Mucosa of stomach (tissue), 1 donor: ENCODE data around the gene TMIGD1.

ENCODE experiments used
- H3K27me3 ChIP-seq: one replicate; pipeline ENCODE4 v1.7.0; 2013; ENCODE audit warnings: mild to moderate bottlenecking, low read length; ENCODE audit not compliant: control insufficient read depth, insufficient read depth
- H3K36me3 ChIP-seq: one replicate; pipeline ENCODE4 v1.7.0; 2013; ENCODE audit warnings: low read length; ENCODE audit not compliant: control insufficient read depth, insufficient read depth
- H3K4me1 ChIP-seq: one replicate; pipeline ENCODE4 v1.7.0; 2013; ENCODE audit warnings: mild to moderate bottlenecking, low read length; ENCODE audit not compliant: control insufficient read depth, insufficient read depth
- H3K4me3 ChIP-seq: one replicate; pipeline ENCODE4 v1.7.0; 2013; ENCODE audit warnings: low read length
- H3K9ac ChIP-seq: one replicate; pipeline ENCODE4 v1.7.0; 2013; ENCODE audit warnings: mild to moderate bottlenecking, low read length, moderate library complexity
- H3K9me3 ChIP-seq: one replicate; pipeline ENCODE4 v1.7.0; 2013; ENCODE audit warnings: mild to moderate bottlenecking, low read length, moderate library complexity; ENCODE audit not compliant: control insufficient read depth
- donor health status: Pancreatic carcinoma.

TMIGD1 gene, protein sequence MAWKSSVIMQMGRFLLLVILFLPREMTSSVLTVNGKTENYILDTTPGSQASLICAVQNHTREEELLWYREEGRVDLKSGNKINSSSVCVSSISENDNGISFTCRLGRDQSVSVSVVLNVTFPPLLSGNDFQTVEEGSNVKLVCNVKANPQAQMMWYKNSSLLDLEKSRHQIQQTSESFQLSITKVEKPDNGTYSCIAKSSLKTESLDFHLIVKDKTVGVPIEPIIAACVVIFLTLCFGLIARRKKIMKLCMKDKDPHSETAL

DNA sequence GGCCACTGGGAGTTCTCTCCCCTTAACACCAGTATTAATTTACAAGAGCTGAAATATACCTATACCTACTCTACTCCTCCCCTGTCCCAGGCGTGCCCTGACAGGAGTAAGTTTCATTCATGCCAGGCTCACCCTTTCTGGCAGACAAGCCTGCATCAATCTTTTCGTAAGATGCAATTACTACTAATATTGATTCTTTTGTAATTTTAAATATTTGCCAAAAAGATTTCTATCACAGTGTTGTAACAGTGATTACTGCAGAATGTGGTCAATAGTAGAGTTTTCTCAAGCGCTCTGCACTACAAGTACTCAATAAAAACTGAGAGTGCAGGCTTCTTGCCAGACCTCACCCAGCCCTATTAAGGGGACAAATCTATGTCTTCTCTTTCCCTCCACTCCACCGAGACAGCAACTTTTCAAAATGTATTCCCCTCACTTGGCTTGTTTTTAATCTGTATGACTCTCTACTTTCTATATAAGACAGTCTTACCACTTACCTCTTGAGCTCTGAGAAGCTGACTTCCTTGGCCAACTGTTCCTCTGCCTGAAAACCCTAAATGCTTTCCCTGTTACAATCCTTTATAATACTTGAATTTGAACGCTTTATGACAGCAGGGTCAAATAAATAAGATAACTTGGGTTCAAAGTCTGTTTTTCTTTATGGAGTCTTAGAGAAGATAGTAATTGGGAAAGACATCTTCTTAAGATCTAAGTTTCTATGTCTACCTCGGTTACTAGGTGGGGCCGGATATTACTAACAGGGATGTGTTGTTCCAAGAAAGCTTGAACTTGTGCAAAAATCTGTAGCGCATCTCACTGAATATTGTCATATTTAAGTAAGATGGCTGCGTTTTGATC is at the start of gene TMIGD1:
Gene TMIGD1, minus strand, starts transcription at position 555 of the 858 bp plus-strand sequence. CDS start 1,924 bp downstream, outside the sequence.
- no peaks in the 10 kb centered on the region for H3K4me1 ChIP-seq
- H3K9me3 ChIP-seq: no peaks in the 10 kb centered on the region
- no peak within 1 kb of the TSS for H3K4me3 ChIP-seq
- no peaks in the 10 kb centered on the region for H3K27me3 ChIP-seq
- no peak within 1 kb of the TSS for H3K9ac ChIP-seq
- no peaks in the 10 kb centered on the region for H3K36me3 ChIP-seq

DNA sequence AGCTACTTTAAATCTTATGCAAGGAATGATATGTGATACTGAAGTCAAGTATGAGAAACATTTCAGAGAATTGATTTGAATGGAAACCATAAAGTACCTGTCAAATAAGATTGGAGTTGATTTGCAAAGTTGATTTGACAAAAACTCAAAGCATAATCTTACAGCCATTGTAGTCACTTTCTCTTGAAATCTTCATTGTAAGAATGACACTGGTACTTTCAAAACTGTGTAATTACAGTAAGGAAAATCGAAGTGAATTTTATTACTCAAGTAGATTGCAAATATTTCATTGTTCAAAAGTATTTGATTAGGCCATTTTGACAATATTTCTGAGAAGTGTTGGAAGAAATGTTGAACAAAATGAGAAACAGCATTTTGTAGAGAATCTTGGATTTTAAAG is 48.5 kb upstream of the TMIGD1 start:
- no peak overlapping the region for H3K4me3 ChIP-seq
- H3K9me3 ChIP-seq: no peaks in the 10 kb centered on the region
- H3K36me3 ChIP-seq: no peaks in the 10 kb centered on the region
- H3K4me1 ChIP-seq: peaks cover under 1% of the 10 kb centered on the region
- no peaks in the 10 kb centered on the region for H3K27me3 ChIP-seq
- H3K9ac ChIP-seq: peak overlapping the region; percentile 26

DNA sequence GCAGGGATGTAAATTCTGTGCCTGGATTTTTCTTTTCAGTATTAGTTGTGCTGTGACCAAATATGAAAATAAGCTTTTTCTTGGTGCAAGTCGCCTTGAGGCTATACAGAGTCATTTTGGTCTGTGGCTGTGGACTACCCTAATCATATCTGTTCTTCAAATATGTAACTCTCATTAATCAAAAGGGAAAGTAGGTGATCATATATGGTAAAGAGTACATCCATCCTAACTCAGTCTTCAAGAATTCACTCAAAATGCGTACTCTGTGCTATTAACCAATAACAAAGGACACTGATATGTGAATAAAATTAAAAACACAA is 47.4 kb upstream of the TMIGD1 start:
- Histone ChIP-seq H3K4me3 (no peak overlapping the region), H3K4me1 (peaks cover 11% of the 10 kb centered on the region), H3K36me3 (no peaks in the 10 kb centered on the region), H3K9ac (peak overlapping the region; percentile 23), H3K9me3 (no peaks in the 10 kb centered on the region), H3K27me3 (no peaks in the 10 kb centered on the region)

DNA sequence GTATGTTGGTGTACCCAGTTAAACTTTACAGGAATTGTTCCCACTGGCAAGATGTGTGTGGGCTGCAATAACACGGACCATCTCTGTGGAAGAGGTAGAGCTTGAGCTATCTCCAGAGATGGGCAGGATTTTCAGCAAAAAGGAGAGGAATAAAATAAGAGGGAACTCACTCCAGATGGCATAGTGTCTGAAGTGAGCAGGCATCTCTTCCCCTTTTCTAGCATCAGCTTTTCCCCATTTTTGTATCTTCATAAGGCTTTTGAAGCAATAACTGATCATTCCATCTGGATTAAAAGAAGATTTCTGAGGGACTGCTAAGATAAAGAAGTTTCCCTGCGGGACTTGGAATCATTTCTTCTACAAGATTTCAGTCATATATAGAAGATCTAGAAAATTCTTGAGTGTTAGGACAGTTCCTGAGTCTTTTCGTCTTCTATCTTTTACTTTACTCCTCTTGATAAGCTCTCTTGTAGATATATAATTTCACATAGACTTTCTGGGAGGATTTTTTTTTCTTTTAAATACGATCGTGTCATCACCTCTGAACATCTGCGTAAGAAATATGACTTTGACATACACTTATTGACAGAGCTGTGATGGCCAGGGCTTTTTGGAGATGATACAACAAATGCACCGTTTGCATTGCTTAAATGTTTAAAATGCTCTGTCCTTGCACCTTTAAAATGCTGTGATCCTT is 46.9 kb upstream of the TMIGD1 start:
- Histone ChIP-seq H3K36me3 (no peaks in the 10 kb centered on the region), H3K9me3 (no peaks in the 10 kb centered on the region), H3K9ac (peak overlapping the region; percentile 23), H3K4me1 (peaks cover 16% of the 10 kb centered on the region), H3K27me3 (no peaks in the 10 kb centered on the region), H3K4me3 (no peak overlapping the region)

DNA sequence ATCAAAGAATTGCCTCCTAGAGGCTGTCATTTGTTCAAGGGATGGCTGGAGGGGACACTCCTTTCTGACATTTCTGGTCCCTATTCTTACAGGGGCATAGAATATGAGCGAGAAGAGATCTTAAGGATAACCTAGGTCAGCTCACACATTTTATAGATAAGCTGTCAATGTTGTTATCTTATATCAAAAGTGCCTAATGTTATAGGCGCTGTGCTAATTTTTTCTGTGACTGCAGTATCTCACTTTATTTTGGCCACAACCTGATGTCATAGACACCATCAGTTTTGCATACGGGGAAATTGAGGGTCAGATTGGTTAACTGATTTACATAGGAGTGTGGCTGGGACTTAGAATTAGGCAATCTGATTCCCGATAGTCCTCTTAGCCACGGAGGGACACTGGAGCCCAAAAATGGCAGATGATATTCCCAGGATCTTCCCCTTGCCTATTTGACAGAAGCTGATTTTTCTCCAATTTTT is 46.1 kb upstream of the TMIGD1 start:
- Histone ChIP-seq H3K4me3 (peak overlapping the region; percentile 66), H3K9me3 (no peaks in the 10 kb centered on the region), H3K27me3 (no peaks in the 10 kb centered on the region), H3K36me3 (no peaks in the 10 kb centered on the region), H3K4me1 (peaks cover 19% of the 10 kb centered on the region), H3K9ac (peak overlapping the region; percentile 86)

- no peaks in the 10 kb centered on the region for H3K36me3 ChIP-seq
- no peaks in the 10 kb centered on the region for H3K27me3 ChIP-seq
- peak overlapping the region; percentile 86 for H3K9ac ChIP-seq
- peak overlapping the region; percentile 66 for H3K4me3 ChIP-seq
- peaks cover 19% of the 10 kb centered on the region for H3K4me1 ChIP-seq
- no peaks in the 10 kb centered on the region for H3K9me3 ChIP-seq
Measured at GRCh38 chr17:30379303-30379902, 45.5 kb upstream of the TMIGD1 start.

DNA sequence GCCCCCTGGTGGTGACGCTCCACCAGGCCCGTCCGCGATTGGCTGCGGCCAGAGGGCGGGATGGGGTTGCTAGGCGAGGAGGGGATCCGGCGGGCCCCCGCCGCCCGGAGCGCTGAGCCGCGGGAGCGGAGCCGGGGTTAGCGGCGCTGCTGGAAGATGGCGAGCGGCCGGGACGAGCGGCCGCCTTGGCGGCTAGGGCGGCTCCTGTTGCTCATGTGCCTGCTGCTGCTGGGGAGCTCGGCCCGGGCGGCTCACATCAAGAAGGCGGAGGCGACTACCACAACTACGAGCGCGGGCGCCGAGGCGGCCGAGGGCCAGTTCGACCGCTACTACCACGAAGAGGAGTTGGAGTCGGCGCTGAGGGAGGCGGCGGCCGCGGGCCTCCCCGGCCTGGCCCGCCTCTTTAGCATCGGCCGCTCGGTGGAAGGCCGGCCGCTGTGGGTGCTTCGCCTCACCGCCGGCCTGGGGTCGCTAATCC is 45.0 kb upstream of the TMIGD1 start, which contains the start of gene CPD:
Gene CPD, plus strand, starts transcription at position 103 of the 478 bp plus-strand sequence. Its CDS starts 54 bp downstream, at position 157.
- H3K9ac ChIP-seq: peak within 1 kb of the TSS; percentile 86
- no peaks in the 10 kb centered on the region for H3K9me3 ChIP-seq
- H3K27me3 ChIP-seq: no peaks in the 10 kb centered on the region
- H3K4me3 ChIP-seq: peak within 1 kb of the TSS; percentile 66
- H3K4me1 ChIP-seq: peaks cover 19% of the 10 kb centered on the region
- H3K36me3 ChIP-seq: no peaks in the 10 kb centered on the region

DNA sequence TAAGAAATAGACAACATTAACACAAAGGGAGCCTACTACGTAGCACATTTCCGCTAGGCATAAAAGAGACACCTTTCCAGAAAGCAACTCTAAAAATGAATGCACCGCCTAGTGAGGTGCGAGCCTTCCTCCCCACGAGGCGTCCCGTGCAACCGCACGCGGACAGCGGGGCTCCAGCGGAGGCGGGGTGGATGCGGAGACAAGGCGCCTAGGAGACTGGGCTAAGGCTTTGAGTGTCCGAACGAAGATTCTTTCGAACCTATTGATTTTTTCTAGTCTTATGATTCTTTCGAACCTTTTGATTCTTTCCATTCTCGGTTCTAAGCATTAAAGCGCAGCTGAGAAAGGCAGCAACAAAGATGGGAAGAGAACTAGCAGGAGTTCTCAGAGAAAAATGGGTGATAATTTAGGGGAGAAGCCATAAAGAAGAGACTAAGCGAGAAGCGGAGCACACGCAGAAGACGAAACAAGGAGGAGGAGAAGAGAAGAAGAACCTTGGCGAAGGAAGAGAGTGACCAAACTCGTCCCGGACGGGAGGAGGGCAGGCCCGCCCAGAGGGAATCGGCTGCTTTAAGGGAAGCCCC is 44.5 kb upstream of the TMIGD1 start:
- peaks cover 19% of the 10 kb centered on the region for H3K4me1 ChIP-seq
- no peaks in the 10 kb centered on the region for H3K27me3 ChIP-seq
- H3K9me3 ChIP-seq: no peaks in the 10 kb centered on the region

DNA sequence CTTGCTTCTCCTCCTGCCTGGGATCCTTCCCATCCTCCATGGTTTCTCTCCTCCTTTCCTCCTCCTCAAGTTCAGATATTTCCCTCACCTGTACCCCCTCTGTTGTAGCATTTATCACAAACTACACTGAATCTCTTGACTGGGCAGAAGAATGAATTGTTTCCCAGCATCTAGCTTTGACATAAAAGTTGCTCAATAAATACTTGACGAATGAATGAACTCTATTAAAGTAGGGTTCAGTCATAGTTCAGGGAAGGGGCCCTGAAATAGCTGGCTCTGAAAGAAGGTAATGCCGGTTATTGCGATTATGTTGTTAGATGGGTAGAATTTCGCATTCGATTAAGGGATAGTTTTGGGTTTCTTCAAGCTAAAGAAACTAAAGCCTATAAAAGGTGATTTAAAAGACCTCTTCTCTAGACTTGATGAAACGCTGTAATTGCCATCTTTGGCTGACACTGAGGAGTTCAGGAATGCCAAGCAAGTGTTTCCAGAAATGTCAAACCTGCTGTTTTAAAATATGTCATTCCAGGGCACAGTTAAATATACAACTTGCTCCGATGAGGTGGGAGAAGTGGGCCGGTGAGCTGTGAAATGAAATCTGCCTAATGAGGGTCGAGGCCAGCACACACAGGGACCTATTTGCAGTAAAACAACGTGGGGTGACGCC is 43.9 kb upstream of the TMIGD1 start:
- Histone ChIP-seq H3K9me3 (no peaks in the 10 kb centered on the region), H3K4me1 (peaks cover 24% of the 10 kb centered on the region), H3K27me3 (no peaks in the 10 kb centered on the region), H3K9ac (no peak overlapping the region), H3K36me3 (no peaks in the 10 kb centered on the region), H3K4me3 (peak overlapping the region; percentile 66)

More for the DNA sequence above, 44.5 kb upstream of the TMIGD1 start:
- H3K9ac ChIP-seq: peak overlapping the region; percentile 68
- H3K36me3 ChIP-seq: no peaks in the 10 kb centered on the region
- peak overlapping the region; percentile 66 for H3K4me3 ChIP-seq

DNA sequence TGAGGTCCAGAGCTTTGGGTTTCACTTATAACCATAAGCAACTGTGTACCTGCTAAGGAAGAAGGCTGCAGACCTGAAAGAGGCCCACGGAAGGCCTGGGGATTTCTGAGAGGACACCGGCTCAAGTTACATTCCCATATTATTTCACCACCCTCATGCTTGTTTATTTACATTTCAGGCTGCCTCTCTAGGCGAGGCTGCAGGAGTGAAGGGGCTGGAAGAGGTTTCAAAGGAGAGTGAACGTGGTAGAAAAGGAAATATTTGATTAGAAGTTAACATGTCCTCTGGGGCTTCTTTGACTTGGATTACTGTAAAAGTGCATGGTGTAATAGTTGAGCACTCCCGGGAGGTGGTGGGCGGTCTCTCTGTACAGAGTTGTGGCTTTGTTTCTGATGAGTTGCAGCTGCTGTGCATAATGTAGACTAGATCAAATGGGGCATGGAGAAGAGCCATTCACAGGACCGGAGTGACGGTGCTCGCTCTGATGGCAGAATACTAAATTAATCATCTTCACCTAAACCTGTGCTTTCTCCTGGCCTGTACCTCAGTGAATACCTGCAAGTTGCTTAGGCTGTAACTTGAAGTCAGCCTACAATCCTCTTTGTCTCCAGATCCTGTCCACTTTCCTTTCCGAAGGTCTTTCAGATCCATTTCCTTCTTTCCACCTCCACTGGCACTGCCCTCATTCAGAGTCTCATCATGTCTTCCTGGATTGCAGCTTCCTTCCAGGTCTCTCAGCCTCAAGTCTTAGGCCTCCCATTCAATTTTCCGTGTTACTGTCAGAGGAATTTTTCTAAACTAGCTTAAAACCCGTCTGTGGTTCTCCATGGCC is 43.0 kb upstream of the TMIGD1 start:
- H3K36me3 ChIP-seq: no peaks in the 10 kb centered on the region
- H3K9me3 ChIP-seq: no peaks in the 10 kb centered on the region
- H3K4me1 ChIP-seq: peaks cover 25% of the 10 kb centered on the region
- no peak overlapping the region for H3K9ac ChIP-seq
- H3K27me3 ChIP-seq: no peaks in the 10 kb centered on the region
- no peak overlapping the region for H3K4me3 ChIP-seq
